GM21515 (cell line): ENCODE data around the gene ROM1.
A peak's percentile ranks its signal among the peaks of the same experiment; 100 is the strongest.
"Not testable (repeated sequence)": the region's sequence is repeated elsewhere in the genome, so short reads cannot be mapped to it uniquely, and the experiment has no call there.

Experiments used
- ATAC-seq: cut with Tn5 transposase; IDR thresholded peaks from one replicate; pipeline ENCODE4 v1.9.1; 2021; ENCODE audit not compliant: unreplicated experiment

Gene ROM1

DNA sequence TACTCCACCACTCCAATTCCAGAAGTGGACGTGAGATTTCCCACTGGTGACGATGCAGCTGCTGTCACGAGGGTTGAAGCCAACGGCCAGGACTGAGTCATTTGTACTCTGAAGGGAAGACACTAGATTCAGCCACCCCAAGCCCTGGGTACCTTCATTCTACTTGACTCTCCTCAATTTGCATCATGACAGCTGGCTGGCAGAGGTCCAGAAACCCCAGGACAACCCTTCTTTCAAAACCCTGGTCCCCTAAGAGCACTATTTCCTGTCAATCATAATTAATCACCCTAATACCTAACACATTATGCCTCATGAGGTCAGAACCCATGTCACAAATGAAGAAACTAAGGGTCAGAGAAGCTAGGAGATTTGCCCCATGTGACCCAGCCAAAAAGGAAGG is 5.3 kb upstream of the ROM1 start:
- ATAC-seq: no peak

DNA sequence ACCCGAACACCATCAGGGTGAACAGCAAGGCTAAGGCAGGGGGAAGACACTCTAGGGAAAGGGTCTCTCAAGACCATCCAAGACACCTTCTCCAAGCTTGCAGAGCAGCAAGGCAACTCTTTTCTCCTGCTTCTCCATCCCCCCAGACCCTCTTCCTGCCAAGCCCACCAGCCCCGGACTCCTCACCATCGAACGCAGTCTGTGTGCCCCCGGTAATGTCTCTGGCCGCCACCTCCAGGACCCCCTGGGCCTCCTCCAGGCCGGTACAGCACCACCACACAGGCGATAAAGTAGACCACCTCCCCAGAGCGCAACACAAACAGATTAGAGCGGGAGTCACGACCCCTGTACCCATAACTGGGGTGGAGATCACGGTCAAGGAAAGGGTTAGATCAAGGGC is 4.3 kb upstream of the ROM1 start:
- no peak for ATAC-seq

DNA sequence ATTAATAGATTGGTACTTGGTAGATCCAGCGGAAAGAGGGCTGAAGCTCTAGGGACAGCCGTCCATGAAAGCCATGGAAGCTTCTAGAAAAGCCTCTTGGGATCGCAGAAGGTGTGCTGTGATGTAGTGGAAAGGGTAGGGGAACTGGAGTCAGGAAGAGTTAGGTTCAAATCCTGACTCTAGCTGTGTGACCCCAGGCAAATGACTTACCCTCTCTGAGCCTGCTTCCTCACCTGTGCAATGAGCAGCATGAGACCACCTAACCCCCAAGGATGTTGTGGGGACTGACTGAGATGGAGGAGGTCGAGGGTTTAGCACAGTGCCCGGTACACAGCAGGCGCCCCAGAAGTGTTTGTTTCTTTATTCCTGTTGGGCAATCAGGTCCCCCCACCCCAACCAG is 2.7 kb upstream of the ROM1 start:
- ATAC-seq: no peak

DNA sequence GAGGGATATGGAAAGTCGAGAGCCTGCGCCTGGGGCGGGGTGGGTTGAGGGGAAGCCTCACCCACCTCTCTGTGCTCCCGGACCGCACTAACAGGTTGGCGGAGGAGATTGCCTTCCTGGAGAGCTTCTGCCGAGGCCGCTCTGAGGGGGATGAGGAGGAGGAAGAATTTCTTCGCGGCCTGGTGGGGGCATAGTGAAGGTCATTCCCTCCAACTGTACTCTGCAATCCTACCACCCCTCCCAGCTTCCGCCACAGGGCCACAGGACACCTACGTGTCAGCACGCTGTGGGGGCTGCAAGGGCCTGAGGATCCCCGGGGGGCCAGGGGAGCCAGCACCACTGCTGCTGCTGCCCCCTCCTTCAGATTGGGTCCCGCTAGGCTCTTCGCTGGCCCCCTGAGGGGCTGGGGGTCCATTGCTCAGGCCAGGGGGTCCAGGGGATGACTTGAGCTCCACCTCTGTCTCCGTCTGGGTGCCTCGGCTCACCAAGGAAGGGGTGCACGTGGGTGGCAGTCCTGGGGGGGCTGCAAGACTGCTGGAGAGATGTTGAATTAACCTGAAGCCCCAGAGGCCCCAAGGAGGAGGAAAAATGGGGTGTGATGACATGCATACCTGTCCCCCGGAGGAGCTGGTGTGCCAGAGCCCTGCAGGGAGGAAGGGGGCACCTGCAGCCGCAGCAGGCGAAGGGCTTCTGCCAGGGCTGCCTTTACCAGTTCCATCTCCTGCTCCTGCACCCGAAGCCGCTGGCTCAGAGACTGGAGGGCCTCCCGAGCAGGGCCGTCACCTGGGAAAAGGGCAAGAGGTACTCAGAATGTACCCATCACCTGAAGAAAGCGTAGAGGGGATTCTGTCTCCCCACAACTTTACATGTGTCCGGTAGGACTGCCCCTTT is 2.0 kb upstream of the ROM1 start:
- no peak for ATAC-seq

DNA sequence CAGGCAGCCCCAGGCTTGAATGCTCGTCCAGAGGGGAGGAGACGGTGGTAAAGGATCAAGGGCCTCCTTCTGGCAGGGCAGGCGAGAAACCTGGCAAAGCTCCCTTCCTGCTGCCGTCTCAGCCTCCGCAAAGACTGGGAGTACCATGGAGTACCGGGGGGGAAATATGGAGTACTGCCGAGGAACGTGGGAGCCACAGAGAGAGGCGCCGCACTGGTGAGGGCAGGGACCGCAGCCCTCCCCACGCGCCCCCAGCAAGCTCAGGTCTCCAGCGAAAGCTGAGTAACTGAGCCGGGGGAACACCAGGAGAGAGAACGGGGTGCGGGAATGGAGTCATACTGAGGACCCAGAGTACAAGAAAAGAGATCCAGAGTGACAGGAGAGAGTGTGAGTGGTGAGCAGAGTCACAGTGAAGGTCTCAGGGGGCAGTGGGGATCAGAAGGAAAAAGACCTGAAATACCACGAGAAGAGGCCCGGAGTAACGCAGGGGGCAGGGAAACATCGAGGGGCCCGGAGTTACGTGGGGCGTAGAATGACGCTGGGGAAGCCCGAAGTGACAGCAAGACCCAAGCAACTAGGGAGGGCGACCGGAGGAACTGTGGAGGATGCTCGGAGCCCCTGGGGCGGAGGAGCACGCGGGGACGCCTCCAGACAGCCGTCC is 1.2 kb upstream of the ROM1 start:
- ATAC-seq: no peak

DNA sequence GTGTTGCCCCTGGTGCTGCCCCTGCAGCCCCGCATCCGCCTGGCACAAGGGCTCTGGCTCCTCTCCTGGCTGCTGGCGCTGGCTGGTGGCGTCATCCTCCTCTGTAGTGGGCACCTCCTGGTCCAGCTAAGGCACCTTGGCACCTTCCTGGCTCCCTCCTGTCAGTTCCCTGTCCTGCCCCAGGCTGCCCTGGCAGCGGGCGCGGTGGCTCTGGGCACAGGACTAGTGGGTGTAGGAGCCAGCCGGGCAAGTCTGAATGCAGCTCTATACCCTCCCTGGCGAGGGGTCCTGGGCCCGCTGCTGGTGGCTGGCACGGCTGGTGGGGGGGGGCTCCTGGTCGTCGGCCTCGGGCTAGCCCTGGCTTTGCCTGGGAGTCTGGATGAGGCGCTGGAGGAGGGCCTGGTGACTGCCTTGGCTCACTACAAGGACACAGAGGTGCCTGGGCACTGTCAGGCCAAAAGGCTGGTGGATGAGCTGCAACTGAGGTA is 278 bp downstream of the ROM1 start:
- no peak for ATAC-seq

DNA sequence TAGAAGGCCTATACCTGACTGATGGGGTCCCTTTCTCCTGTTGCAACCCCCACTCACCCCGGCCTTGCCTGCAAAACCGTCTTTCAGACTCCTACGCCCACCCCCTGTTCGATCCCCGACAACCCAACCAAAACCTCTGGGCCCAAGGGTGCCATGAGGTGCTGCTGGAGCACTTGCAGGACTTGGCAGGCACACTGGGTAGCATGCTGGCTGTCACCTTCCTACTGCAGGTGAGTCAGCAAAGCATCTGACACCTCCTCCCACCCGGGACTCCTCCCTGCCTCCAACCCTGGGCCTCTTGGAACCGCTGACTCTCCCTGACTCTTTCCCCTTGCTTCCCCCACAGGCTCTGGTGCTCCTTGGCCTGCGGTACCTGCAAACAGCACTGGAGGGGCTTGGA is 1.2 kb downstream of the ROM1 start:
- no peak for ATAC-seq

DNA sequence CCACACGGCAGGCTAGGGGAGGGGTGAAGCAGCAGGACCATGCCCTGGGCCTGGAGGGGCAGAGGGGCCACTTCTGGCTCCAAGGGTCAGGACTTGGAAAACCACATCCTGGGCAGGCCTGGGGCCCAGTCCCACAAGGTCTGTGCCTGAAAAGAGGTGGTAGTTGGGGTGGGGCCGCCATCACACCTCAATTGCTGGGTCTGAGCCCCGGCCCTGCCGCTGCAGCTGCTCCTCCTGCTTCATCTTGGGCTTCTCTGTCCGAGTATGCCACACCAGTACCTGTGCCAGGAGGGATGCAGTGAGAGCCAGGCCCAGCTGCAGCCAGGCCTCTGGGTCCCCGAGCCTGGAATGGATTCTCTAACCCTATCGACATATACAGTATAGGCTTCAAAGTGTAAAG is 2.5 kb downstream of the ROM1 start:
- ATAC-seq: no peak

DNA sequence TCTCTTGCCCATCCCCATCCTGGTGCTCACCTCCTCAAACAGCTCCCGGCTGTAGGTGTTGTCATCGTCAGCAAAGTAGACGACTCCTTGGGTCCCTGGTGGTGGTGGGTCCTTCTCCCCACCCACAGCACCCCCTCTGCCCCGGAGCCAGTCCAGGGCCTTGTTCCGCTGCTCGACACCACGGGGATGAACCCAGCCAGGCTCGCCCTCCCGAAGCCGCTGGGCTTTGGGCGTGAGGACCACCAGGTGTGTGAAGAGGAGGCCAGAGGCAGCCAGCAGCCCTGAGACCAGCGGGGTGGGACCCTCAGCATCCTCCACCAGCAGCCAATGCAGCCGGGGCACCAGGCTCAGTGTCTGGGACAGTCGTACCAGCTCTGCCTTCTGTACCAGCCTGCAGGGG is 3.9 kb downstream of the ROM1 start:
- not testable (repeated sequence) for ATAC-seq

DNA sequence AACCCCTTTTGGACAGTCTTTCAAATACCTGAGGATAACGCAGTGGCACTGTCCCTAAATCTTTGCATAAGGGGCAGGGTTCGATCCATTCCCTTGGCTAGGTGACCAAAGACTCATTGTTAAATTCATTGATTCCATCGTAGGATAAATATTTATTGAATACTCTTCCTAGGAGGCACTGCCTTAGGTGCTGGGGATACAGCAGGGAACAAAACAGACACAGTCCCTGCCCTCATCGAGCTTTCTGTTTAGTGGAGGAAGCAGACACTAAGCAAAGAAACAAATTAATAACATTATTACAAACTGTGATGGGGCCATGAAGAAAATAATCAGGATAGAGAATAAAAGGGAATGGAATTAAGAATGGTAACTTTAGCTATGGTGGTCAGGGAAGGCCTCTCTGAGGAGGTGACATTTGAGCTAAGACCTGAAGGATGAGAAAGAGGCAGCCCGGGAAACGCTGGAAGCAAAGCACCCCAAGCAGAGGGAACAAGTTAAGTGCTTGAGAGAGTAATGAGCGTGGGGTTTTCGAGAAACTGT is 8.0 kb downstream of the ROM1 start:
- ATAC-seq: no peak

DNA sequence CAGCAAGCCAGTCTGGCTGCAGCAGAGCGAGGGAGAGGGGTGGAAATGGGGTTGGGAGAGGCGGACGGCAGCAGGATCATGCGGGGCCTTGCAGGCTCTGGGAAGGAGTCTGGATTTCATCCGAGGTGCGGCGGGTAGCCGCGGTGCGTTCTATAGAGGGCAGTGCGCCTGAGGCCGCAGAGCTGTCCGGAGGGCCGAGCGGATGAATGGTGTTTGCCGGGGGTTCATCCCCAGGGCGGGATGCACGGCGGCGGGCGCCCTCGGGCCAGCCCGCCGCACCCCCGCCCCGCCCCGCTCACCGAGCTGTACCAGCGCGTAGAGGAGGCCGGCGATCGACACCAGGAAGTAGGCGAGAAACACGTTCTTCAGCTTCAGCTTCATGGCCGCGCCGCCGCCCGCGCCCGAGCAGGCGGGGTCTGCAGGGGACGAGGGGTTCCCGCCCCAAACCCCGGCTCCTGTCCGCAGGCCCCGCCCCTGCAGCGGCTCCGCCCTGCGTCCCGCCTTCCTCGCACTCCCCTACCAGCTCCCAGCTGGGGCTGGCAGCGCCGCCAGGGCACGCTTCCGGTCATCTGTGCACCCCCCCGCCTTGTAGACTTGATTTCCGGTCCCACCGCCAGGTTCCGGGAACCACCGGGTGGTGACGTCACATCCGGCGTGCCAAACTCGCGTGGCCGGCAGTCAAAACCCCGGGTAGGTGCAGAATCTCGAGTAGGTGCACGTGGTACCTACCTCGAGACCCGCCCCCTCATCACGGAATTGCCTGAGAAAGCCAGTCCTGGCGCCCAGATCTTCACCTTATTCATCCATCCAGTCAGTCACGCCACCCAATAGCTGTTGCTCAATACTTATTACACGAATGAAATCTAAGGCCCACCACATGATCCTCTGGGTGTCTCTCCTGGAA is 8.8 kb downstream of the ROM1 start, which contains the start of gene B3GAT3:
Gene B3GAT3, minus strand, starts transcription at position 420 of the 904 bp plus-strand sequence. Its CDS starts 39 bp downstream, at position 381.
- peak; percentile 86 for ATAC-seq

DNA sequence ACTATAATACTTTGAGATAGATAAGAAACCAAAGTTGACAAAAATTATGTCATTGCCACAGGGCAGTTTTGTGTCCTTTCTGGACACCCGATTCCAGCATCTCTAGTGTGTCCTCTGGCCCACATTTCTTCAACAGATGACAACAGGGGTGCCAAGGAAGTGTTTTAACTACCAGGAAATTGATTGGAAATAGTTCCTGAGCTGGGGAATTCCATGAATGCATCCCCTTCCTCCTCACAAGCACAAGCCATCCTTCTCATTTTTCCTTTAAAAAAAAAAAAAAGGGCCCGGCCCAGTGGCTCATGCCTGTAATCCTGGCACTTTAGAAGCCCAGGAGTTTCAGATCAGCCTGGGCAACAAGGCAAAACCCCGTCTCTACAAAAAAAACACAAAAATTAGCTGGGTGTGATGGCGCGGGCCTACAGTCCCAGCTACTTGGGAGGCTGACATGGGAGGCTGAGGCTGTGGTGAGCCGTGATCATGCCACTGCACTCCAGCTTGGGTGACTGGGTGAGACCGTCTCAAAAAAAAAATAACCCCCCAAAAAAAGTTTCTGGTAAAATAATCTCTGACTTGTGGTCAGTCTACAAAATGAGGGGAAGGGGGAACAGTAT is 9.5 kb downstream of the ROM1 start:
- ATAC-seq: no peak

DNA sequence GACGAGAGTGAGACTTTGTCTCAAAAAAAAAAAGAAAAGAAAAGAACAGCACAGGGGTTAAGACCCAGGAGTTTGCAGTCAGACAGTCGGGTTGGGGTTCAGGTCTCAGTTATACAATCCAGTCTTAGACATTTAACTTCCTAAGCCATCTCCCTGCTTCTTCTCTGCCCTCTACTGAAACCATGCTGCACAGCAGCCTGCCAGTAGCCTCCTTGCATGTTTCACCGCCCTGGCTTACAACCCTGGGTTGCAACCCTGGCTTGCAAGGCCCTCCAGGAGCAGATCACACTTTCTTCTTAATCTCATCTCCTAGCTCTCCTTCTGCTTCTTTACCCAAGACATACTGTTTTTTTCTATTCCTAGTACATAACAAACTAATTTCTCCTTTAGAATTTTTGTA is 14.7 kb downstream of the ROM1 start:
- ATAC-seq: no peak

DNA sequence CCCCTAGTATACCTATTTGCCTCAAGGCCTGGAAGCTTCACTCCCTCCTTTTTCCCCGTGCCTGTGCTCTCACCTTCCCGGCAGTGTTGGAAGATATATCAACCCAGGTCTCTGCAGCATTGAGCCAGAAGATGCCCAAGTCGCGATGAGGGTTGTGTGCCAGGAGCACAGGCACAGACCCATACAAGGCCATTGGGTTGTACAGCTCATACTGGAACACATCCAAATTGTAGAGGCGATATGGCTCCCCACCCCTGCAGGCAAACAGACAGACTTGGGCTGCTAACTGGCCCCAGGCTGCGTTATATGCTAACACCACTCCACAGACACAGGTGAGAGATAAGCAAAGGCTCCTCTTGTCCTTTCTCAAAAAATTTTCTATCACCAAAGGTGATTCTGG is 19.4 kb downstream of the ROM1 start:
- no peak for ATAC-seq

DNA sequence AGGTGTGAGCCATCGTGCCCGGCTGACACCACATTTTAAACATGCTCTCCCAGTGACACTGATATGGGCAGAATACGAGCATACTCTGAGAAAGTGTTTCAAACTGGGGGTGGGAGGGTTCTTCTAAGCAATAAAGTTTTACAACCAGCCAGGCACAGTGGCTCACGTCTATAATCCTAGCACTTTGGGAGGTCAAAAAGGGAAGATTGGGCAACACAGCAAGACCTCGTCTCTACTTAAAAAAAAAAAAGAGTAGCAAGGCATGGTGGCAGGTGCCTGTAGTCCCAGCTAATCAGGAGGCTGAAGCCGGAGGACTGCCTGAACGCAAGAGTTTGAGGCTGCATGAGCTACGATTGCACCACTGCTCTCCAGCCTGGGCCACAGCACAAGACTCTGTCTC is 31.2 kb downstream of the ROM1 start:
- ATAC-seq: no peak

DNA sequence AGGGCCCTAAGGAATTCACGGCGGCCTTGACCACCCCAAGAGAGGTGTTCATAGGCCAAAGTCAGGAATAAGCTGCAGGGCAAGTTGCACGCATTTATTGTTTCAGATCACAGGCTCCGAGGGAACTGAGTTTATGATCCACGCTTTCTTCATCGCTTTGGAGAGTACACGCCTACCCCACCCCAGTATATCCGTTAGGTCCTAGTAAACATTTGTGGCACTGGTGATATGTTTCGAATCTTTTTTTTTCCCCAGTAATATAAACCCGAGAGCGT is 32.6 kb downstream of the ROM1 start:
- no peak for ATAC-seq

DNA sequence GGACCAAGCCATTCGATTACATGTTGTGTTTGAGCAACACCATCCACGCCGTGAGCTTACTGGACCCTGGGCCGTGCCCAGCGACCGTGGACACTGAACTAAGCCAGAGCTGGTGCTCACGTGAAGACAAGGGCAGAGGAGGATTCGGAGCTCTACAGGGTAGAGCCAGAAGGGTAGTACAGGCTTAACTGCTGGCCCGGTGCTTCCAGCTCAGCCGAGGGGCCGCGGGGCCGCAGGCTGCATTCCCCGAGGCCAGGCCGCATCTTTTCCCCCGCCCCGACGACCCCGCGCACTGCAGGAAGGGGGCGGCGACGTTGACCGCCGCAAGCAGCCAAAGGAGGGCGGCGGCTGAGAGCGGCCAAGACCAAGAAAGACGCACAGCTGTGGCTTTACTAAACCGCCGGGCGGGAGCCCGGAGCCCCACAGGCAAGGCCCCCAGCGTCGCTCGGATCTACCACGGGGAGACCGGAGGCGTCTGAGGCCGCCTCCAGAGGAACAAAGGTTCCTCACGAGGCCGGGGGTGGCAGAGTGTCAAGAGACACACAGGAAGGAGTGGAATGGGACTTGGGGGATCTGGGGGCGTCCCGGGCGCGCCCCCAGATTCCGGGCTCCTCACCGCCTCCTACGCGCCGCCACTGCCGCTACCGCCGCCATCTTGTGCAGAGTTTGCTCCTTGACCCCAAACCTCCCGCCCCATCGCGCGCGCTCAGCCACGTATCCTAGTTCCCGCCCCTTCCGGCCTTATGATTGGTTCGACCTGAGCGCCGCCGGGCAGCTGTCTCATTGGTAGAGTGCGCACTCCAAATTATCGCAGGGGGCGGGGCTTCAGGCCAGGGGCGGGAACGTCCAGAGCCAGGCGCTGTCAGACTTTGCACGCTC is 33.1 kb downstream of the ROM1 start, which contains the start of gene GANAB:
Gene GANAB, minus strand, starts transcription at position 668 of the 879 bp plus-strand sequence. Its CDS starts 14 bp downstream, at position 654.
- ATAC-seq: peak; percentile 78

DNA sequence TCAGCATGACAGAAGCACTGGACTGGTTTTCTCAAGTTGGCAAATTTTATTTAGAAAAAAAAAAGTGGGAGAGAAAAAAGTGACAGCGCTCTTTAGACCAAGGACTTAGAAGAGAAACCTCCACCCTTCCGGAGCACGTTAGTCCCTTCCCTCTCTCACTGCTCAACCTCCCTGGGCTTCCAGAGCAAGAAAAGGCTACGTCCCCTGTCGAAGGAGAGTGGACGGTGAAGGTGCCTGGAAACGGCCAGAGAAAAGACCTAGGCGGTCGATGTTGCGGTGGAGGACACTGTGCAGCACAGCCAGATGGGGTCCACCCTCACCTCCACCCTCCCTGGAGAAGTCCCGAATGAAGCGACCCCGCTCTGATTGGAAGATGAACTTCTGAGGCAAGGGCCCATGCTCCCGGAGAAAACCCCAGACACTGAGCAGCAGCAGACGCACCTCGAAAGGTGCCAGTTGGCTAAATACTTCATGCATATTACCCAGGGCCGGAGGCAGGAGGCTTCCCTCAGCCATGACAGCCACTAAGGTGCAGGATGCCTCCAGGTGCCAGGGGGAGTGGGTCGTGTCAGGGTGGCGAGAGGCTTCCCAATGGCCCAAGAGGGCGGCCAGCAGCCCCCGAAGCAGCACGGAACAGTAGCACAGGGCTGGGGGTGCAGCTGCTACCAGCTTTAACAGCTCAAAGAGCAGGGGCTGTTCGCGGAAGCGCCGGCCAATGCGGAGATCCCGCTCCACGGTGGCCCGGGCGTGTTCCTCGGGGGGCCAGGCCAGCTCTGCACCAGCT is 34.0 kb downstream of the ROM1 start:
- ATAC-seq: no peak

DNA sequence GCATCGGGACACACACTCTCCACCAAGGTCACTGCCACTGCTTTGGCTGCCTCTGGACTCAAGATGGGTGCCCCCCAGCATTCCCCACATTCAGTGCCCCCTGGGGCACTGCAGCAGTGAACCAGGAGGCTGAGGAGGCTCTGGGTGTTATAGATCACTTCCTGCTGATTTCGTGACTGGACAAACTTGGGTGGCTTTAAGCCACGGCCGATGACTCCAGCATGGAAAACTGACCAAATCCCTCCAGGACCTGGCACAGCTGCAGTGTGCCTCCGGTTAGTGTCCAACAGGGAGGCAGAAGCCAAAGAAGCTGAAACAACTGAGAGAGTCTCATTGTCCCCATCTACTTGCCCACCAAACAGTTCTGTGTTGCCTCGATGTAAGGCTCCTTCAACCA is 34.5 kb downstream of the ROM1 start:
- no peak for ATAC-seq
